Measurements from ENCODE around the gene ZNRF3.

ZNRF3 gene

GRCh38 chr22:28989484-28989883 is 106.1 kb downstream of the ZNRF3 start:
- Histone ChIP-seq H3K27me3 (ENCODE audit: control insufficient read depth, insufficient read depth, low read length) (no peaks in the 10 kb centered on the region), H3K4me1 (ENCODE audit: control insufficient read depth, insufficient read depth, low read length) (peaks cover 6% of the 10 kb centered on the region), H3K36me3 (ENCODE audit: control insufficient read depth, insufficient read depth, low read length) (peaks cover 2% of the 10 kb centered on the region), H3K9ac (ENCODE audit: low read length) (no peak overlapping the region), H3K4me3 (ENCODE audit: low read length) (no peak overlapping the region), H3K27ac (ENCODE audit: low read depth, low read length) (no peak overlapping the region)

- no peaks in the 10 kb centered on the region for H3K27me3 ChIP-seq (ENCODE audit: control insufficient read depth, insufficient read depth, low read length)
- H3K4me1 ChIP-seq (ENCODE audit: control insufficient read depth, insufficient read depth, low read length), result peaks cover 6% of the 10 kb centered on the region
- H3K9ac ChIP-seq (ENCODE audit: low read length), result no peak overlapping the region
- peaks cover 2% of the 10 kb centered on the region for H3K36me3 ChIP-seq (ENCODE audit: control insufficient read depth, insufficient read depth, low read length)
- no peak overlapping the region for H3K27ac ChIP-seq (ENCODE audit: low read depth, low read length)
- H3K4me3 ChIP-seq (ENCODE audit: low read length), result no peak overlapping the region
Measured at GRCh38 chr22:28989912-28990311, 106.5 kb downstream of the ZNRF3 start.

GRCh38 chr22:28992565-28993356 is 109.4 kb downstream of the ZNRF3 start:
- no peak overlapping the region for H3K27ac ChIP-seq (ENCODE audit: low read depth, low read length)
- H3K36me3 ChIP-seq (ENCODE audit: control insufficient read depth, insufficient read depth, low read length), result no peaks in the 10 kb centered on the region
- H3K4me1 ChIP-seq (ENCODE audit: control insufficient read depth, insufficient read depth, low read length), result peaks cover 6% of the 10 kb centered on the region
- H3K27me3 ChIP-seq (ENCODE audit: control insufficient read depth, insufficient read depth, low read length), result no peaks in the 10 kb centered on the region
- no peak overlapping the region for H3K9ac ChIP-seq (ENCODE audit: low read length)
- no peak overlapping the region for H3K4me3 ChIP-seq (ENCODE audit: low read length)

DNA sequence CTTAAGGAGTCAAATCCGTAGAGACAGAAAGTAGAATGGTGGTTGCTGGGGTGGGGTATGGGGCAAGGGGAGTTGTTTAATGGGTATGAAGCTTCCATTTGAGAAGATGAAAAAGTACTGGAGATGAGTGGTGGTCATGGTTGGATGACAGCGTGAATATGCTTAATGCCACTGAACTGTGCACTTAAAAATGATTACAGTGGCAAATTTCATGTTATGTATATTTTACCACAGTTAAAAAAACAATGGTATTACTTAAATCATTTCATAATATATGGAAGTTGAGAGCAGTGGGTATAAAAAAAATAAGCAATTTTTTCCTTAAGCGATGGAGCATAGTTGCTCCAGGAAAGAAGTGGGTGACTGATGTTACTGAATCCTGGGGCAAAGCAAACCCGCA is 111.2 kb downstream of the ZNRF3 start:
- no peak overlapping the region for H3K27ac ChIP-seq (ENCODE audit: low read depth, low read length)
- no peak overlapping the region for H3K4me3 ChIP-seq (ENCODE audit: low read length)
- H3K9ac ChIP-seq (ENCODE audit: low read length), result no peak overlapping the region
- H3K36me3 ChIP-seq (ENCODE audit: control insufficient read depth, insufficient read depth, low read length), result no peaks in the 10 kb centered on the region
- no peaks in the 10 kb centered on the region for H3K27me3 ChIP-seq (ENCODE audit: control insufficient read depth, insufficient read depth, low read length)
- peaks cover under 1% of the 10 kb centered on the region for H3K4me1 ChIP-seq (ENCODE audit: control insufficient read depth, insufficient read depth, low read length)

DNA sequence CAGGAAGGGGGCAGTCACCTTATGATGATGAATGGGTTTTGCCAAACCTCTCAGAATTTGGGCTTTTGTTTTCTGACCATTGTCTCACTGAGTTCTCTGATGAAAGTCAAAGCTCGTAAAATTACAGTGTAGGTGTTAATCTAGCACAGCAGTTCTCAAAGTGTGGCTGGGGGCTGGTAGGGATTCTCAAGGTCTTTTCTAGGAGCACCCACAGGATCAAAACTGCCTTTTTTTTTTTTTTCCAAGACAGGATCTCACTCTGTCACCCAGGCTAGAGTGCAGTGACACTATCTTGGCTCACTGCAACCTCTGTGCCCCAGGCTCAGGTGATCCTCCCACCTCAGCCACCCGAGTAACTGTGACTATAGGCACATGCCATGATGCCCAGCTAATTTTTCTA is 112.2 kb downstream of the ZNRF3 start:
- Histone ChIP-seq H3K36me3 (ENCODE audit: control insufficient read depth, insufficient read depth, low read length) (no peaks in the 10 kb centered on the region), H3K27me3 (ENCODE audit: control insufficient read depth, insufficient read depth, low read length) (no peaks in the 10 kb centered on the region), H3K9ac (ENCODE audit: low read length) (no peak overlapping the region), H3K27ac (ENCODE audit: low read depth, low read length) (no peak overlapping the region), H3K4me1 (ENCODE audit: control insufficient read depth, insufficient read depth, low read length) (no peaks in the 10 kb centered on the region), H3K4me3 (ENCODE audit: low read length) (no peak overlapping the region)

DNA sequence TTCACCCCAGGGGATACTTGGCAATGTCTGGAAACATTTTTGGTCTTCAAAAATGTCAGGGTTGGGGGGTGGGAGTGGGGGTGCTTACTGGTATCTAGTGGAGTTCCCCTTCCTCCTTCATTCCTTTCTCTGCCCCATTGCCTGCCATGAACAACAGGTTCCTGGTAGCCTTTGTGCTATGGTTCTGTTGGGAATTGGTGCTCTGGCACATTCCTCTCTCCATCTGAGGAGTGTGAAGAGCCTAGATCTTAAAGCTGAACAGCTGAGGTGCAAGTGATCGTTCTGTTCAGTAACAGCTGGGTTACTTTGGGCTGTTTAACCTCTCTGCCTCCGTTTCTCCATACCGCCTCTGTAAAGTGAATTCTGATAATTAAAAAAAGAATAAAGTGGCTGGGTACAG is 114.0 kb downstream of the ZNRF3 start:
- Histone ChIP-seq H3K9ac (ENCODE audit: low read length) (no peak overlapping the region), H3K27me3 (ENCODE audit: control insufficient read depth, insufficient read depth, low read length) (no peaks in the 10 kb centered on the region), H3K36me3 (ENCODE audit: control insufficient read depth, insufficient read depth, low read length) (no peaks in the 10 kb centered on the region), H3K4me1 (ENCODE audit: control insufficient read depth, insufficient read depth, low read length) (no peaks in the 10 kb centered on the region), H3K4me3 (ENCODE audit: low read length) (no peak overlapping the region), H3K27ac (ENCODE audit: low read depth, low read length) (no peak overlapping the region)

DNA sequence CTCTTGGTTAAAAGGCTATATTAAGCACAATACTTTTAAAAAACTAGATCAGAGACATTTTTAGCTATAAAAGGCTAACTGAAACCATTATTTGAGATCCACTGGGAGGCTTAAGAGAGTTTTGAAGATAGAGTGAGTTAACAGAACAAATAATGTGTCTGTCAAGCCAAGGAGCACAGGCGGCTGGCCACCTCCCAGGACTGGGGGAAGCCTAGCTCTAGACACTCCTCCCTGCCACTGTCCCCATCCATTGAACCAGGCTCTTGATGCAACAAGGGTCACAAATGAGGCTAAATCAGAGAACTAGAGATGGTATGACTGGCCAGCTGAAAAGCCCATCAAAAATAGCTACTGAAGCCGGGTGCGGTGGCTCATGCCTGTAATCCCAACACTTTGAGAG is 115.3 kb downstream of the ZNRF3 start:
- no peak overlapping the region for H3K4me3 ChIP-seq (ENCODE audit: low read length)
- H3K9ac ChIP-seq (ENCODE audit: low read length), result no peak overlapping the region
- H3K36me3 ChIP-seq (ENCODE audit: control insufficient read depth, insufficient read depth, low read length), result no peaks in the 10 kb centered on the region
- H3K27me3 ChIP-seq (ENCODE audit: control insufficient read depth, insufficient read depth, low read length), result no peaks in the 10 kb centered on the region
- H3K4me1 ChIP-seq (ENCODE audit: control insufficient read depth, insufficient read depth, low read length), result no peaks in the 10 kb centered on the region
- no peak overlapping the region for H3K27ac ChIP-seq (ENCODE audit: low read depth, low read length)

DNA sequence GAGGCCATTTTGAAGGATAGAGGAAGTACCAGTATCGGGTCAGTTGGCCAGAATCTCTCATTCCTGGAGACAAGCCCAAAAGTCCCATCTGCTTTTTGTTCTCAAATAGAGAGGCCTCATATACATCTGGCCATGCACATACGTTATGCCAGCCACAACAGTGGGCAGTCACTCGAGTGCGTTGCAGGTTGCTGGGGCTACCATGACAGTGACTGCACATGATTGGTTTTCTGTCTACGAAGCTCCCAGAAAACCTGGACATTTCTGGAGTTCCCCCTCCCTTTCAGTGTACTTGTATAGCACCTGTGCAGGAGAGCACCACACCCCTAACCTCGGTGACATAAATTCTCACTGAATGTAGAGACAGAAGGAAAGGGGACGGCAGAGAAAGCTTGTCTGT is 116.1 kb downstream of the ZNRF3 start:
- H3K9ac ChIP-seq (ENCODE audit: low read length), result no peak overlapping the region
- no peaks in the 10 kb centered on the region for H3K4me1 ChIP-seq (ENCODE audit: control insufficient read depth, insufficient read depth, low read length)
- no peak overlapping the region for H3K4me3 ChIP-seq (ENCODE audit: low read length)
- H3K27me3 ChIP-seq (ENCODE audit: control insufficient read depth, insufficient read depth, low read length), result no peaks in the 10 kb centered on the region
- H3K27ac ChIP-seq (ENCODE audit: low read depth, low read length), result no peak overlapping the region
- no peaks in the 10 kb centered on the region for H3K36me3 ChIP-seq (ENCODE audit: control insufficient read depth, insufficient read depth, low read length)

GRCh38 chr22:28999919-29000556 is 116.7 kb downstream of the ZNRF3 start:
- no peaks in the 10 kb centered on the region for H3K27me3 ChIP-seq (ENCODE audit: control insufficient read depth, insufficient read depth, low read length)
- H3K4me3 ChIP-seq (ENCODE audit: low read length), result no peak overlapping the region
- H3K9ac ChIP-seq (ENCODE audit: low read length), result no peak overlapping the region
- H3K36me3 ChIP-seq (ENCODE audit: control insufficient read depth, insufficient read depth, low read length), result no peaks in the 10 kb centered on the region
- H3K4me1 ChIP-seq (ENCODE audit: control insufficient read depth, insufficient read depth, low read length), result no peaks in the 10 kb centered on the region
- no peak overlapping the region for H3K27ac ChIP-seq (ENCODE audit: low read depth, low read length)

GRCh38 chr22:29000641-29001040 is 117.3 kb downstream of the ZNRF3 start:
- H3K27me3 ChIP-seq (ENCODE audit: control insufficient read depth, insufficient read depth, low read length), result no peaks in the 10 kb centered on the region
- H3K4me1 ChIP-seq (ENCODE audit: control insufficient read depth, insufficient read depth, low read length), result no peaks in the 10 kb centered on the region
- H3K4me3 ChIP-seq (ENCODE audit: low read length), result no peak overlapping the region
- no peak overlapping the region for H3K27ac ChIP-seq (ENCODE audit: low read depth, low read length)
- H3K9ac ChIP-seq (ENCODE audit: low read length), result no peak overlapping the region
- H3K36me3 ChIP-seq (ENCODE audit: control insufficient read depth, insufficient read depth, low read length), result no peaks in the 10 kb centered on the region

DNA sequence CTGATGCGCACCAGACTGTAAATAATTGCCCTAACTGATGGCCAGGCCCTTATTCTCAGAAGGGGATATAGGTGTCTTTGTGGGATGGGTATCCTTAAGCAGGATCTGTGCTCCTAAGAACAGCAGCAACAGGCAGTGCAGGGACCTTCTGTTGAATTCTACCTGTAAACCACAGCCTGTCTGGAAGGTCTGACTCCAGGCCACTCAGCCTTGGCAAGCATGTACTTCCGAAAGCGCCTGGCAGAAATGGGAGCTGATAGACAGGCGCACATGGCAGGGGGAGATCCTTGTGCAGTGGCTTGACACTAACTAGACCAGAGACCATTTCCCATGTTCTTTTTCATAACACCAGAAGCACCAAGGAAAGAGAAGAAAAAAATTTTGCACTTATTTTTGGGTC is 119.2 kb downstream of the ZNRF3 start:
- Histone ChIP-seq H3K4me1 (ENCODE audit: control insufficient read depth, insufficient read depth, low read length) (no peaks in the 10 kb centered on the region), H3K36me3 (ENCODE audit: control insufficient read depth, insufficient read depth, low read length) (no peaks in the 10 kb centered on the region), H3K27ac (ENCODE audit: low read depth, low read length) (no peak overlapping the region), H3K9ac (ENCODE audit: low read length) (no peak overlapping the region), H3K4me3 (ENCODE audit: low read length) (no peak overlapping the region), H3K27me3 (ENCODE audit: control insufficient read depth, insufficient read depth, low read length) (no peaks in the 10 kb centered on the region)

GRCh38 chr22:29003552-29003951 is 120.2 kb downstream of the ZNRF3 start:
- no peak overlapping the region for H3K4me3 ChIP-seq (ENCODE audit: low read length)
- no peak overlapping the region for H3K27ac ChIP-seq (ENCODE audit: low read depth, low read length)
- H3K4me1 ChIP-seq (ENCODE audit: control insufficient read depth, insufficient read depth, low read length), result no peaks in the 10 kb centered on the region
- H3K36me3 ChIP-seq (ENCODE audit: control insufficient read depth, insufficient read depth, low read length), result no peaks in the 10 kb centered on the region
- no peak overlapping the region for H3K9ac ChIP-seq (ENCODE audit: low read length)
- H3K27me3 ChIP-seq (ENCODE audit: control insufficient read depth, insufficient read depth, low read length), result no peaks in the 10 kb centered on the region
